Left lung (tissue), 10 donors: ENCODE measurements around the gene TGFBI. TPM values are rescaled to one million over a fixed set of nuclear protein-coding genes. Genes with fewer than 3 reads are reported as not detected.

ENCODE experiments used
- ATAC-seq: fragments of 200-7000 bp; cut with Tn5 transposase; one replicate; pipeline ENCODE4 v1.9.1; 2020; ENCODE audit warnings: moderate library complexity
- DNase-seq, 4 donors: peaks; one replicate each; pipeline ENCODE4 v3.0.0-alpha.2; 2013 to 2020
- H3K27ac ChIP-seq, 2 donors: fragments of 200-600 bp; sonication (generic) in 1 of 2; one replicate each; pipeline versions ENCODE4 v1.5.0 to v1.8.0; 2020 to 2021
- H3K27me3 ChIP-seq, 2 donors: fragments of 200-600 bp; sonication (generic) in 1 of 2; one replicate each; pipeline versions ENCODE4 v1.5.0 to v1.8.0; 2020 to 2021
- H3K36me3 ChIP-seq, 2 donors: fragments of 200-600 bp; sonication (generic) in 1 of 2; one replicate each; pipeline versions ENCODE4 v1.5.0 to v1.8.0; 2020 to 2021
- H3K4me1 ChIP-seq, 2 donors: fragments of 200-600 bp; one replicate each; pipeline ENCODE4 v1.8.0; 2021
- H3K4me3 ChIP-seq, 2 donors: fragments of 200-600 bp; sonication (generic) in 1 of 2; one replicate each; pipeline versions ENCODE4 v1.5.0 to v1.8.0; 2020 to 2021; ENCODE audit warnings: mild to moderate bottlenecking in 1 of 2
- H3K9me3 ChIP-seq, 2 donors: fragments of 200-600 bp; sonication (generic) in 1 of 2; one replicate each; pipeline versions ENCODE4 v1.5.0 to v1.8.0; 2020 to 2021
- intact Hi-C, 2 donors: fragments of 100-400 bp; cut with DNase I; formaldehyde crosslinking; loops; one replicate each; pipeline versions ENCODE4 v1.11.2 to v1.14.2; 2022
- polyA plus RNA-seq, 6 donors: library from polyadenylated mRNA; unstranded; fragments of 120-200 nt; gene quantifications; one replicate each; pipeline ENCODE4 v1.2.1, GENCODE V29; 2013; ENCODE audit not compliant: insufficient read length in 6 of 6
- total RNA-seq, 2 donors: library from RNA; stranded (reverse); fragmentation: NEBNext Ultra II Directional; extraction: Animal tissue kit (Norgen Biotek cat#: 25700); gene quantifications; one replicate each; pipeline ENCODE4 v1.2.1, GENCODE V29; 2021
- TF ChIP-seq, protein P1 (sequence below), 2 donors: fragments of 200-600 bp; sonication (generic) in 1 of 2; IDR thresholded peaks; one replicate each; pipeline versions ENCODE4 v1.5.0 to v1.8.0; 2021; ENCODE audit warnings: antibody characterized with exemption in 2 of 2
- donor health status: DM: no; HTN: yes; CAD: no.
- donor health status: DM: no; HTN: no; CAD: no.

Gene TGFBI
- total and polyA plus RNA-seq, 8 donors: 124 to 222 (median 146) TPM

DNA sequence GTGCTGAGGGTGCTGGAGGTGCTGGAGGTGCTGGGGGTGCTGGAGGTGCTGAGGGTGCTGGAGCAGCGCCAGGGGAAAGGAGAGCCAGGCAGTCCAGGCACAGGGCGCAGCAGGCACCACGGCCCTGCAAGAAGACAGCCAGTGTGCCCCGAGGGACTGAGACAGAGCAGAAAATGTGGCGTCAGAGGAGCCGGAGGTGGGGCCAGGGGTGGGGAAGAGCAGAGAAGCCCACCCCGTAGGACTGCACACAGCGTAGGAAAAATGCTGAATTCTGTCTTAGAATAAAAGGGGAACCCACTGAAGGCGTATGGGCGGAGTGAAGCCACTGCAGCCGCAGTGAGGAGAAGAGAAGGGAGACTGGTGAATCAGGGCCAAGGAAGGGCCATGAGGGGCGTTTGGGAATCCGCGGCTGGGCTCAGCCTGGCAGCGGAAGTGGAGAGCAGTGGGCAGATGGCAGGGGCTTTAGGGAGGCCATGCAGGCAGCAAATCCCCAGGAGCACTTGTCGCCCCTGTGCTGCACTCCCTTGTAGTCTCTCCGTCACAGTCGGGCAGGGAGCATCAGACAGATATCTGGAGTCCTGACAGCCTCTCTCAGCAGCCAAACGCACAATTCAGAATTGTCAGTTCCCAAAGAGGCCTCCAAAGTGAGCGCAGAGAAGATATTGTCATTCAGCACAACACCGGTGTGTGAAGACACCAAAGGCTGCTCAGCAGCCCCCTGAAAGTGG, 38.1 kb upstream of the TGFBI start:
- intact Hi-C loops: no loop called here
- no peak for DNase-seq
- peak; percentile 32 for ATAC-seq

DNA sequence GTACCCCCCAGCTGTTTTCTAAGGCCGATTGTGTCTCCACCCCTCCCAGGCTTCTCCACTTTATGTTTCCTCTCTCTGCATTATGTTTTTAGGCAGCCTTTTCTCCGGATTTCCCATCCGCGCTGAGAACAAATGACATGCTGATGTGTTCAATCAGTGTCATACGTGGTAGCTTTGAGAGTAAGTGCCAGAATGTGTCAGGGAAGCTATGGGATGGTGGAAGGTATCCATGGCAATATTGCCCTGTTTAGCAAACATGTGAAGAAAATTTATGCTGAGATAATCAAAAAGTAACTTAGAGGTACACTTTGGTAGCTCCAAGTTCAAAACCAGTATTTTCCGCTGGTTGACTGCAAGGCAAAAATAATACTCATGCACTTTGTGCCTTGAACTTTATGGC, 37.4 kb upstream of the TGFBI start:
- Histone ChIP-seq H3K36me3 (no peaks in the 10 kb centered on the region), H3K27ac (no peak overlapping the region), H3K27me3 (peaks cover 0 to 3% of the 10 kb centered on the region in 2 donors), H3K4me1 (peaks cover 0 to 8% of the 10 kb centered on the region in 2 donors), H3K4me3 (no peak overlapping the region), H3K9me3 (no peaks in the 10 kb centered on the region)
- TF ChIP-seq, protein P1, sequence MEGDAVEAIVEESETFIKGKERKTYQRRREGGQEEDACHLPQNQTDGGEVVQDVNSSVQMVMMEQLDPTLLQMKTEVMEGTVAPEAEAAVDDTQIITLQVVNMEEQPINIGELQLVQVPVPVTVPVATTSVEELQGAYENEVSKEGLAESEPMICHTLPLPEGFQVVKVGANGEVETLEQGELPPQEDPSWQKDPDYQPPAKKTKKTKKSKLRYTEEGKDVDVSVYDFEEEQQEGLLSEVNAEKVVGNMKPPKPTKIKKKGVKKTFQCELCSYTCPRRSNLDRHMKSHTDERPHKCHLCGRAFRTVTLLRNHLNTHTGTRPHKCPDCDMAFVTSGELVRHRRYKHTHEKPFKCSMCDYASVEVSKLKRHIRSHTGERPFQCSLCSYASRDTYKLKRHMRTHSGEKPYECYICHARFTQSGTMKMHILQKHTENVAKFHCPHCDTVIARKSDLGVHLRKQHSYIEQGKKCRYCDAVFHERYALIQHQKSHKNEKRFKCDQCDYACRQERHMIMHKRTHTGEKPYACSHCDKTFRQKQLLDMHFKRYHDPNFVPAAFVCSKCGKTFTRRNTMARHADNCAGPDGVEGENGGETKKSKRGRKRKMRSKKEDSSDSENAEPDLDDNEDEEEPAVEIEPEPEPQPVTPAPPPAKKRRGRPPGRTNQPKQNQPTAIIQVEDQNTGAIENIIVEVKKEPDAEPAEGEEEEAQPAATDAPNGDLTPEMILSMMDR (IDR thresholded peaks at IDR 0.05): no peak
- ATAC-seq (no peak), DNase-seq (no peak)
- intact Hi-C loops: no loop called here

More for the DNA sequence above, 38.1 kb upstream of the TGFBI start:
- H3K27ac ChIP-seq: no peak overlapping the region
- H3K4me3 ChIP-seq: no peak overlapping the region
- TF ChIP-seq, protein P1 (IDR thresholded peaks at IDR 0.05): no peak
- no peaks in the 10 kb centered on the region for H3K27me3 ChIP-seq
- H3K4me1 ChIP-seq: peaks cover 0 to 8% of the 10 kb centered on the region in 2 donors
- no peaks in the 10 kb centered on the region for H3K36me3 ChIP-seq
- no peaks in the 10 kb centered on the region for H3K9me3 ChIP-seq

DNA sequence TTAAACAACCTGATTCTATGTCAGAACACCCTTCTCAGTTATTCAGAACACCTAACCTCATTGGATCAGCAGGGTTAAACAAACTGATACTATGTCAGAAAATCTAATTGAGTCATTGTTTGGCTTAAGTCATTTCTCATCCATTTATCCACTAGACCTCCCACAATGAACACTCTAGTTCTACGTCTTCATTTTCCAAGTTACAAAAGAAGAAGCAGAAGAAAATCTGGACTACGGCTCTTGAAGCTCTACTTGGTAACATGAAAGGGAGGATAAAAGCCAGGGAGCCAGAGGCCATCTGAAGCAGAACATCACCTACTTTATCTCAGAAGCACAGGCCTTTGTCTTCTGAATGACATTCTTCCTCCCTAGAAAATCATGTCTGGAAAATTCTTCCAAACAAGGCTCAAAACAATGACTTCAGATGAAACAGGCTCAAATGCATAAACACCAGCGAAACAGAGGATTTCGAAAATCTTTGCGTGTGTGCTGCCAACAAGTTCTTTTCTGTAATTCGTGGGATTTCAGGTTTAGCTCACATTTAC, 35.4 kb upstream of the TGFBI start:
- TF ChIP-seq, protein P1 (IDR thresholded peaks at IDR 0.05): no peak
- DNase-seq (no peak), ATAC-seq (no peak)
- peaks cover 0 to 6% of the 10 kb centered on the region in 2 donors for H3K27me3 ChIP-seq
- no peaks in the 10 kb centered on the region for H3K9me3 ChIP-seq
- H3K36me3 ChIP-seq: no peaks in the 10 kb centered on the region
- peak overlapping the region in 1 of 2 donors; percentile 53 for H3K27ac ChIP-seq
- no peak overlapping the region for H3K4me3 ChIP-seq
- intact Hi-C loops: no loop called here
- peaks cover 0 to 8% of the 10 kb centered on the region in 2 donors for H3K4me1 ChIP-seq

DNA sequence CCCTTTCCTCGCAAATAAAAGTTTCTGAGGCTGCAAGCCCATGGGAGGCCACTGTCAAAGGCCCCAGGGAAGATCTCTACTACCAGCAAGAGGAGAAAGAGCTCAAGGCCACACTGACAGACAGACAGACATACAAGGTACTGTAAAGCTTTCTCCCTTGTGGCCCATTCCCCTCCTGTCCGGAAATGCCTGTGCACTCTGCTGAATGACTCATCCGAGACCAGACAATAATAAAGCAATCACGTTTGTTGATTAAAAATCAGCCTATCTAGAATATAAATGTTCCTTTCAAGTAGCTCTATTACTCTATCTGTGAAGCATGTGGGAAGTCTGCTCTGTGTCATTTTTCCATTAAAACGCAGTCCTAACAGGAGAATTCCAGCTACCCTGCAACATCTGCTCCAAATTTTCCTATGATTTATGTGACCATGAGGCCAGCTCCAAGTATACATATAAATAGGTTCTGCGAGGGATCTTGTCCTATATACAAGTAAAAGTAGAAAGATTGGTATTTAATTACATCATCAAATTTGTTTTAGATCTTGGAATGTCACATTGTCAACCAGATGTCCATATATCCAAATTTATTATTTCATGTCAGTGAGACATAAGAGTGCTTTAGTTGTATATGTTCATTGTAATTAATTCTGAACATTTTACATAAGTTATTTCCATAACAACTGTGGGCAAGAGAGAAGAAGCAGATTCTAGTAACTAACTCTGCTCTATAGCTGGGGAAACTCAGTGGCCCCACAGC, 34.7 kb upstream of the TGFBI start:
- TF ChIP-seq, protein P1 (IDR thresholded peaks at IDR 0.05): no peak
- Histone ChIP-seq H3K9me3 (no peaks in the 10 kb centered on the region), H3K4me1 (peaks cover 4 to 8% of the 10 kb centered on the region in 2 donors), H3K4me3 (no peak overlapping the region), H3K27me3 (peaks cover 0 to 6% of the 10 kb centered on the region in 2 donors), H3K27ac (peak overlapping the region in 1 of 2 donors; percentile 53), H3K36me3 (no peaks in the 10 kb centered on the region)
- intact Hi-C loops: no loop called here
- DNase-seq (no peak), ATAC-seq (peak; percentile 46)

DNA sequence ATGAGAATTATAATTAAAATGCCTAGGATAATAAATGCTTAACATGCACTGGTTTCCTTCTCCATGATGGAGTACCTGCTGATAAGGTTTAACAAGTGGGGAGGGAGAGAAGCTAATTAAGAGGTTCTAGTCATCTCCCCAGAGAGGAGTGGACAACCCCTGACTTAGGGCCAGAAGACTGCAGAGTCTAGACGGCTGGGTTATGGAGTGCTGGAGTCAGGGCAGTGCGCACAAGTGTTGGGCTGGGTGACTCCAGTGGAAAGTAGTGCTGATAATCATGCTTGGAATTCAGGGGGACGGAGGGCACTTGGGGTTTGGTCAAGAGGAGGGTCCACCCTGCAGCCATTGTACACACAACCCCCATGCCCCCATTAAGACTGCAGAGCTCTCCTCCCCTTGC, 32.8 kb upstream of the TGFBI start:
- intact Hi-C loops: no loop called here
- Histone ChIP-seq H3K9me3 (no peaks in the 10 kb centered on the region), H3K27me3 (peaks cover 0 to 6% of the 10 kb centered on the region in 2 donors), H3K4me1 (peaks cover 8 to 19% of the 10 kb centered on the region in 2 donors), H3K36me3 (no peaks in the 10 kb centered on the region), H3K4me3 (no peak overlapping the region), H3K27ac (no peak overlapping the region)
- TF ChIP-seq, protein P1 (IDR thresholded peaks at IDR 0.05): no peak
- DNase-seq (no peak), ATAC-seq (no peak)
